Measurements from ENCODE around the gene VARS1. TPM values are rescaled to one million over a fixed set of nuclear protein-coding genes. Genes with fewer than 3 reads are reported as not detected.
"Not testable (repeated sequence)": the region's sequence is repeated elsewhere in the genome, so short reads cannot be mapped to it uniquely, and the experiment has no call there.

Gene VARS1
- total and polyA plus RNA-seq, 2 donors (not counting 1 experiment from before 2014, with no cell fraction given), result 16.0 to 53.5 TPM

DNA sequence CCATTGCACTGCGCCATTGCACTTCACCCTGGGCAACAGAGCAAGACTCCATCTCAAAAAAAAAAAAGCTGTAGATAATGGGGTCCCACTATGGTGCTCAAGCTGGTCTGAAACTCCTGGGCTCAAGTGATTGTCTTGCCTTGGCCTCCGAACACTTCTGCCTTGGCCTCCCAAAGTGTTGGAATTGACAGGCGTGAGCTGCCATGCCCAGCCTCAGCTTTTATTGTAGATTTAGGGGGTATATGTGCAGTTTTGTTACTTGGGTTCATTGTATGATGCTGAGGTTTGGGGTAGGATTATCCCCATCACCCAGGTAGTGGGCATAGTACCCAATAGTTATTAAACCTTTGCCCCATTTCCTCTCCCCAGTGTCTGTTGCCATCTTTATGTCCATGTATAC is 43.4 kb upstream of the VARS1 start:
- Histone ChIP-seq H3K4me1 (ENCODE audit: control insufficient read depth, extremely low read depth, insufficient read depth, low read length) (peaks cover 15% of the 10 kb centered on the region), H3K9ac (ENCODE audit: insufficient read depth, low read length) (no peak overlapping the region), H3K4me3 (replicated peaks in 1 of 4; ENCODE audit: control extremely low read depth in 1 of 4, insufficient read depth in 1 of 4, low read depth in 3 of 4, low read length in 4 of 4) (peak overlapping the region in 1 of 4 experiments; percentile 1), H3K9me3 (ENCODE audit: control insufficient read depth, insufficient read depth, low read depth, low read length) (no peaks in the 10 kb centered on the region), H3K27me3 (ENCODE audit: control insufficient read depth, insufficient read depth, low read length) (no peaks in the 10 kb centered on the region), H3K36me3 (ENCODE audit: control insufficient read depth, insufficient read depth, low read length) (peaks cover 18% of the 10 kb centered on the region), H3K4me2 (ENCODE audit: extremely low read depth, insufficient read depth, low read length) (peak overlapping the region; percentile 5), H3K27ac (ENCODE audit: insufficient read depth, low read length) (no peak overlapping the region), H2AFZ (ENCODE audit: low read length) (no peak overlapping the region), H3K79me2 (ENCODE audit: control insufficient read depth, insufficient read depth, low read length) (peaks cover 42% of the 10 kb centered on the region), H4K20me1 (ENCODE audit: control insufficient read depth, extremely low read depth, insufficient read depth, low read length) (peaks cover 6% of the 10 kb centered on the region)
- no peak for DNase-seq (ENCODE audit: low read depth in 2 of 2)
- no peak for TF ChIP-seq EZH2 (IDR thresholded peaks at IDR 0.05; ENCODE audit: low read length, missing control alignments)
- TF ChIP-seq, protein P1, sequence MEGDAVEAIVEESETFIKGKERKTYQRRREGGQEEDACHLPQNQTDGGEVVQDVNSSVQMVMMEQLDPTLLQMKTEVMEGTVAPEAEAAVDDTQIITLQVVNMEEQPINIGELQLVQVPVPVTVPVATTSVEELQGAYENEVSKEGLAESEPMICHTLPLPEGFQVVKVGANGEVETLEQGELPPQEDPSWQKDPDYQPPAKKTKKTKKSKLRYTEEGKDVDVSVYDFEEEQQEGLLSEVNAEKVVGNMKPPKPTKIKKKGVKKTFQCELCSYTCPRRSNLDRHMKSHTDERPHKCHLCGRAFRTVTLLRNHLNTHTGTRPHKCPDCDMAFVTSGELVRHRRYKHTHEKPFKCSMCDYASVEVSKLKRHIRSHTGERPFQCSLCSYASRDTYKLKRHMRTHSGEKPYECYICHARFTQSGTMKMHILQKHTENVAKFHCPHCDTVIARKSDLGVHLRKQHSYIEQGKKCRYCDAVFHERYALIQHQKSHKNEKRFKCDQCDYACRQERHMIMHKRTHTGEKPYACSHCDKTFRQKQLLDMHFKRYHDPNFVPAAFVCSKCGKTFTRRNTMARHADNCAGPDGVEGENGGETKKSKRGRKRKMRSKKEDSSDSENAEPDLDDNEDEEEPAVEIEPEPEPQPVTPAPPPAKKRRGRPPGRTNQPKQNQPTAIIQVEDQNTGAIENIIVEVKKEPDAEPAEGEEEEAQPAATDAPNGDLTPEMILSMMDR (conservative IDR thresholded peaks at IDR 0.05 in 1 of 2, IDR thresholded peaks at IDR 0.05 in 1 of 2; ENCODE audit: low read depth in 1 of 2, low read length in 2 of 2), result no peak

DNA sequence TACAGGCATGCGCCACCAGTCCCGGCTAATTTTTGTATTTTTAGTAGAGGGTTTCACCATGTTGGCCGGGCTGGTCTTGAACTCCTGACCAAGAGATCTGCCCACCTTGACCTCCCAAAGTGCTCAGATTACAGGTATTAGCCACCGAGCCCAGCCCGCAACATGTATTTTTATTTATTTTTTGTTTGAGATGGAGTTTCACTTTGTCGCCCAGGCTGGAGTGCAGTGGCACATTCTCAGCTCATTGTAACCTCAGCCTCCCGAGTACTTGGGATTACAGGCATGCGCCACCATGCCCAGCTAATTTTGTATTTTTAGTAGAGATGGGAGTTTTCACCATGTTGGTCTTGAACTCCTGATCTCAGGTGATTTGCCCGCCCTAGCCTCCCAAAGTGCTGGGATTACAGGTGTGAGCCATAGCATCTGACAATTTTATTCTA is 42.6 kb upstream of the VARS1 start:
- H3K27ac ChIP-seq (ENCODE audit: insufficient read depth, low read length); H3K27me3 ChIP-seq (ENCODE audit: control insufficient read depth, insufficient read depth, low read length); H3K9me3 ChIP-seq (ENCODE audit: control insufficient read depth, insufficient read depth, low read depth, low read length); H4K20me1 ChIP-seq (ENCODE audit: control insufficient read depth, extremely low read depth, insufficient read depth, low read length); DNase-seq (ENCODE audit: low read depth in 2 of 2); H2AFZ ChIP-seq (ENCODE audit: low read length); H3K9ac ChIP-seq (ENCODE audit: insufficient read depth, low read length): not testable (repeated sequence)
- peak overlapping the region; percentile 81 for H3K4me2 ChIP-seq (ENCODE audit: extremely low read depth, insufficient read depth, low read length)
- H3K36me3 ChIP-seq (ENCODE audit: control insufficient read depth, insufficient read depth, low read length), result peaks cover 18% of the 10 kb centered on the region
- peaks cover 15% of the 10 kb centered on the region for H3K4me1 ChIP-seq (ENCODE audit: control insufficient read depth, extremely low read depth, insufficient read depth, low read length)
- H3K79me2 ChIP-seq (ENCODE audit: control insufficient read depth, insufficient read depth, low read length), result peaks cover 42% of the 10 kb centered on the region
- peak overlapping the region; percentile 70 to 97 (median 74) for H3K4me3 ChIP-seq (replicated peaks in 1 of 4; ENCODE audit: control extremely low read depth in 1 of 4, insufficient read depth in 1 of 4, low read depth in 3 of 4, low read length in 4 of 4)

GRCh38 chr6:31837369-31838113 is 42.0 kb upstream of the VARS1 start:
- no peak overlapping the region for H3K9ac ChIP-seq (ENCODE audit: insufficient read depth, low read length)
- TF ChIP-seq, protein P1 (conservative IDR thresholded peaks at IDR 0.05 in 1 of 2, IDR thresholded peaks at IDR 0.05 in 1 of 2; ENCODE audit: low read depth in 1 of 2, low read length in 2 of 2), result no peak
- TF ChIP-seq EZH2 (IDR thresholded peaks at IDR 0.05; ENCODE audit: low read length, missing control alignments), result no peak
- H3K9me3 ChIP-seq (ENCODE audit: control insufficient read depth, insufficient read depth, low read depth, low read length), result no peaks in the 10 kb centered on the region
- H3K27ac ChIP-seq (ENCODE audit: insufficient read depth, low read length), result peak overlapping the region; percentile 93
- peak overlapping the region; percentile 70 to 97 (median 74) for H3K4me3 ChIP-seq (replicated peaks in 1 of 4; ENCODE audit: control extremely low read depth in 1 of 4, insufficient read depth in 1 of 4, low read depth in 3 of 4, low read length in 4 of 4)
- peaks cover 6% of the 10 kb centered on the region for H4K20me1 ChIP-seq (ENCODE audit: control insufficient read depth, extremely low read depth, insufficient read depth, low read length)
- H3K27me3 ChIP-seq (ENCODE audit: control insufficient read depth, insufficient read depth, low read length), result no peaks in the 10 kb centered on the region
- no peak for DNase-seq (ENCODE audit: low read depth in 2 of 2)
- H3K36me3 ChIP-seq (ENCODE audit: control insufficient read depth, insufficient read depth, low read length), result peaks cover 18% of the 10 kb centered on the region
- peaks cover 15% of the 10 kb centered on the region for H3K4me1 ChIP-seq (ENCODE audit: control insufficient read depth, extremely low read depth, insufficient read depth, low read length)
- peak overlapping the region; percentile 81 for H3K4me2 ChIP-seq (ENCODE audit: extremely low read depth, insufficient read depth, low read length)
- no peak overlapping the region for H2AFZ ChIP-seq (ENCODE audit: low read length)
- peaks cover 42% of the 10 kb centered on the region for H3K79me2 ChIP-seq (ENCODE audit: control insufficient read depth, insufficient read depth, low read length)
